HG02642 (cell line): ENCODE data around the gene CEACAM5.

Experiments
- ATAC-seq: cut with Tn5 transposase; IDR thresholded peaks from one replicate; pipeline ENCODE4 v1.9.1; 2021; ENCODE audit warnings: mild to moderate bottlenecking; ENCODE audit not compliant: unreplicated experiment, poor library complexity

CEACAM5 gene

GRCh38 chr19:41708481-41708880, at the start of gene CEACAM5:
CEACAM5 (plus strand) TSS chr19:41708626; CDS start chr19:41708732, 106 bp downstream.
- ATAC-seq, result no peak

- ATAC-seq, result no peak
These were observed 42.4 kb upstream of the CEACAM5 start for GRCh38 chr19:41666075-41666474.

- no peak for ATAC-seq
These were observed 40.1 kb upstream of the CEACAM5 start for GRCh38 chr19:41668315-41668714.

DNA sequence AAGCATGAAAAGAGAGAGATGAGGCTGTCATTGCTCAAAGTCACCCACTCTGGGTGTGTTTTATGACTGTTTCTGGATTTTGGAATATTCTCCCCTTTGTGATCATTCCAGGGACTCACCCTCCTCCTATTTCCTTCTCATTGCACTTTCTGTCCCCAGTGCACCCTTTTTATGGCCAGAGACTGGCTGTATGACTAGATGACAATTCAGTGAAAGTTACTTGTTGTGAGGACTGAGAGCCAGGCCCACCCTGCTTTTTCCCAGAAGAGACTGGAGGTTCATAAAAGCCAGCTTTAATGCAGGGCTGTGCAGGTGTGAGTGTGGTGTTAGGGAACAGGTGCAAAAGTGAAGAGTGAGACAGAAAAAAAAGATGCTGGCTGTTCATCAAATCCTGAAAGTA, 37.7 kb upstream of the CEACAM5 start:
- ATAC-seq, result no peak

- no peak for ATAC-seq
These were observed 36.9 kb upstream of the CEACAM5 start for GRCh38 chr19:41671486-41671885.

DNA sequence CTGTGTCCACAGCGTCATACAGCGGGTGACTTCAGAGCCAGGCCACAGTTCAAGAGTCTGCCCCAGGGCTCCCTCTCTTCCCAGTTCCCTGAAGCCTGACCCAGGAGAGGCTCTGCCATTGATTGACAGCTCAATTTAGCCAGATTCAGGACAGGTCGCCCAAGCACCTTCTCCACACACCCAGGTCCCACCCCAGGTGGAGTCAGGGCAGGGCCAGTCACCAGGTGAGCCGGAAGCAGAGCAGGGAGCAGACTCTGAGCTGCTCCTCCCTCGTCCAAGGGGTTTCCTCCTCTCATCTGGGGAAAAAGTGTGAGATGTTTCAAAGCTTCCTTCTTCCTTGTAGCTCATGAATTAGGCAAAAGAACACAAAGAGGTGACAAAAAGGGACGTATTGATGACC, 26.0 kb upstream of the CEACAM5 start:
- no peak for ATAC-seq

DNA sequence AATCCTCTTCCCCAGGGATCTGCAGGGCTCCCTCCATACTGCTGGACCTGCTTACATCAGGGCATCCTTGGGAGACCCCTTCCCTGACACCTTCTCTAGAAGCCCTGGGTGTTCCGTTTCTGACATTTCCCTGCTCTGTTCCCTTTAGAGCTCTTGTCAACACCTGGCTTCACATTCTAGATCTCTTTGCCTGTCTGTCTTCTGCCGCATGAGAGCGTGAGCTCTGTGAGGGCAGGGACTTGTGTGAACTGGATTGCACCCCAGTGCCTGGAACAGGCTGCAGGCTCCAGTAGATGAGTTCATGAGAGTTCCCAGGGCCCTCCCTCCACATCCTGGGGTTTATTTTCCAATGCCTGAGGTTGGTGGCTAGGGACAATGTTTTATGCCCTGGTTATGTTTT, 21.0 kb upstream of the CEACAM5 start:
- no peak for ATAC-seq

DNA sequence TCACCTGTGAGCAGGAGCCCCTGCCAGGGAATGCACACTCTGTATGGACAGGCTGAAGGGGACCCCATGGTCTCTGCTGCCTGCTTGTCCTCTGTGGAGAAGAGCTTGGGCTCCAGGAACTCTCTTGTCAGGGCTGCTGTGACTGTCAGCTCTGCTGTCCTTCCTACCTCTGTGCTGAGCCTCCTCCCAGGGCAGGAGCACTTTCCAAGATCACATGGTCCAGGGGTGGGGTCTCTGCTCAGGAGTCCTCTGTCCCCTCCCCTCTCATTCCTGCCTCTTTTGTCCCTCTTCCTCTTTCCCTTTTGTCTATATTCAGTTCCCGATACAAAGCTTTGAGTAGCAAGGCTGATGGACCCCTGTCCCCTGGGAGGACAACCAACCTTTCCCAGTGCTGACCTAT, 20.3 kb upstream of the CEACAM5 start, which contains the start of gene CEACAM7:
Gene CEACAM7, minus strand, starts transcription at position 173 of the 400 bp plus-strand sequence. Its CDS starts 105 bp downstream, at position 68.
- ATAC-seq, result no peak

- ATAC-seq, result no peak
These were observed 19.7 kb upstream of the CEACAM5 start for GRCh38 chr19:41688687-41689086.

- ATAC-seq, result no peak
These were observed 18.2 kb upstream of the CEACAM5 start for GRCh38 chr19:41689993-41690800.

GRCh38 chr19:41690801-41691065, 17.7 kb upstream of the CEACAM5 start:
- no peak for ATAC-seq

DNA sequence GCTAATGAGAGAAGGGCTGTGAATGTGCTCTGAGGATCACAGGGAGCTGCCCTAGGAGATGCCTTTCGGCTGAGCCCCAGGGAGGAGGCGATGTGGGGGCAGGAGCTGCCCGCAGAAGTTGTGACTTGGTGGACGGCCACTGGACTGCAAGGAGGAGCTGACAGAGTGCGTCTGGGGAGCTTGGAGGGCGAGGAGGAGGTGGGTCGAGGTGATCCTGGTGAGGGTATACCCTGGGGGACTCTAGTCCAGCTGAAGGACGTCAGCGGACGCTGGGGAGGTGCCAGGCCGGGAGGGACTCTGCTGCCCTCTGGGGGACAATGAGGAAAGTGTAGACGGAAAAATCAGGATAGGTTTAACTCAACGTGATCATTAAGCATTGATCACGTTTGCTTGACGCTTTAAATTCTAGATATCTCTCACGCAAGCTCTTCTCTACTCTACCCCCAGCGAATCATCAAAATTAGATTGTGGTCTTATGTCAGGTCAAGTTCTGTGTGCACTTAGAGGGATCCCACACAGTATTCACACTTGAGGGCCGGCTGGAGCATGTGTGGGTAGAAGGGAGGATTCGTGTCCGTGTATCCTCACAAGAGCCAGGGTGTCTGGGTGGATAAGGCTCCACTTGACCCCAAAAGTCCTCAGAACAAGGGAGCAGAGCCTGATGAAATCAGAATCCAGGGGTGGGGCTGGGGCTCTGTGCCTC, 17.0 kb upstream of the CEACAM5 start:
- no peak for ATAC-seq

DNA sequence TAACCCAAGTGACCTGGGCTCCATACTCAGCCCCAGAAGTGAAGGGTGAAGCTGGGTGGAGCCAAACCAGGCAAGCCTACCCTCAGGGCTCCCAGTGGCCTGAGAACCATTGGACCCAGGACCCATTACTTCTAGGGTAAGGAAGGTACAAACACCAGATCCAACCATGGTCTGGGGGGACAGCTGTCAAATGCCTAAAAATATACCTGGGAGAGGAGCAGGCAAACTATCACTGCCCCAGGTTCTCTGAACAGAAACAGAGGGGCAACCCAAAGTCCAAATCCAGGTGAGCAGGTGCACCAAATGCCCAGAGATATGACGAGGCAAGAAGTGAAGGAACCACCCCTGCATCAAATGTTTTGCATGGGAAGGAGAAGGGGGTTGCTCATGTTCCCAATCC, 14.2 kb upstream of the CEACAM5 start:
- ATAC-seq, result no peak

- ATAC-seq, result no peak
These were observed 13.4 kb upstream of the CEACAM5 start for GRCh38 chr19:41694831-41695635.

DNA sequence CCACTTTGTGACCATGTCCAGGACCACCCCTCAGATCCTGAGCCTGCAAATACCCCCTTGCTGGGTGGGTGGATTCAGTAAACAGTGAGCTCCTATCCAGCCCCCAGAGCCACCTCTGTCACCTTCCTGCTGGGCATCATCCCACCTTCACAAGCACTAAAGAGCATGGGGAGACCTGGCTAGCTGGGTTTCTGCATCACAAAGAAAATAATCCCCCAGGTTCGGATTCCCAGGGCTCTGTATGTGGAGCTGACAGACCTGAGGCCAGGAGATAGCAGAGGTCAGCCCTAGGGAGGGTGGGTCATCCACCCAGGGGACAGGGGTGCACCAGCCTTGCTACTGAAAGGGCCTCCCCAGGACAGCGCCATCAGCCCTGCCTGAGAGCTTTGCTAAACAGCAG, 12.7 kb upstream of the CEACAM5 start:
- no peak for ATAC-seq

- no peak for ATAC-seq
These were observed 11.8 kb upstream of the CEACAM5 start for GRCh38 chr19:41696402-41697197.

- no peak for ATAC-seq
These were observed 11.1 kb upstream of the CEACAM5 start for GRCh38 chr19:41697198-41697855.

DNA sequence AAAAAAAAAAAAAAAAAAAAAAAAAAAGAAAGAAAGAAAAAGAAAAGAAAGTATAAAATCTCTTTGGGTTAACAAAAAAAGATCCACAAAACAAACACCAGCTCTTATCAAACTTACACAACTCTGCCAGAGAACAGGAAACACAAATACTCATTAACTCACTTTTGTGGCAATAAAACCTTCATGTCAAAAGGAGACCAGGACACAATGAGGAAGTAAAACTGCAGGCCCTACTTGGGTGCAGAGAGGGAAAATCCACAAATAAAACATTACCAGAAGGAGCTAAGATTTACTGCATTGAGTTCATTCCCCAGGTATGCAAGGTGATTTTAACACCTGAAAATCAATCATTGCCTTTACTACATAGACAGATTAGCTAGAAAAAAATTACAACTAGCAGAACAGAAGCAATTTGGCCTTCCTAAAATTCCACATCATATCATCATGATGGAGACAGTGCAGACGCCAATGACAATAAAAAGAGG, 9.6 kb upstream of the CEACAM5 start:
- ATAC-seq, result no peak

GRCh38 chr19:41699231-41699967, 9.0 kb upstream of the CEACAM5 start:
- no peak for ATAC-seq
